ENCODE results near the gene YPEL1. TPM values are rescaled to one million over a fixed set of nuclear protein-coding genes. Genes with fewer than 3 reads are reported as not detected.

YPEL1 gene
- total RNA-seq, 4 donors from 2014 or later = 2.3 to 13.7 (median 7.6) TPM

GRCh38 chr22:21697021-21697771 lies 38.4 kb downstream of the YPEL1 start:
- Histone ChIP-seq H3K27ac (peak overlapping the region; percentile 63 to 70), H3K36me3 (no peaks in the 10 kb centered on the region)

GRCh38 chr22:21696115-21696514 lies 39.5 kb downstream of the YPEL1 start:
- no peak overlapping the region for H3K4me3 ChIP-seq
- TF ChIP-seq POLR2A (IDR thresholded peaks at IDR 0.05) (no peak), CTCF (IDR thresholded peaks at IDR 0.05) (no peak)
- no peaks in the 10 kb centered on the region for H3K27me3 ChIP-seq
- H3K36me3 ChIP-seq = no peaks in the 10 kb centered on the region
- peaks cover 0 to 8% of the 10 kb centered on the region in 2 donors for H3K4me1 ChIP-seq
- no peak overlapping the region for H3K27ac ChIP-seq
- intact Hi-C loops (cut with DNase I; ENCODE audit: low total_unique reads) = no loop called here
- no peaks in the 10 kb centered on the region for H3K9me3 ChIP-seq
- DNase-seq = no peak

More at GRCh38 chr22:21697021-21697771, 38.4 kb downstream of the YPEL1 start:
- Histone ChIP-seq H3K27me3 (no peaks in the 10 kb centered on the region), H3K4me3 (no peak overlapping the region), H3K9me3 (no peaks in the 10 kb centered on the region), H3K4me1 (peaks cover 0 to 8% of the 10 kb centered on the region in 2 donors)
- TF ChIP-seq CTCF (IDR thresholded peaks at IDR 0.05) = no peak
- no peak for TF ChIP-seq POLR2A (IDR thresholded peaks at IDR 0.05)
- intact Hi-C loops (cut with DNase I; ENCODE audit: low total_unique reads) = no loop called here
- DNase-seq = no peak

- no peak for DNase-seq
- Histone ChIP-seq H3K27ac (no peak overlapping the region), H3K36me3 (no peaks in the 10 kb centered on the region), H3K9me3 (no peaks in the 10 kb centered on the region), H3K4me1 (peaks cover 0 to 8% of the 10 kb centered on the region in 2 donors), H3K4me3 (no peak overlapping the region), H3K27me3 (no peaks in the 10 kb centered on the region)
- intact Hi-C loops (cut with DNase I; ENCODE audit: low total_unique reads) = no loop called here
- TF ChIP-seq POLR2A (IDR thresholded peaks at IDR 0.05) = no peak
Observed at GRCh38 chr22:21695430-21696085, 40.0 kb downstream of the YPEL1 start.

DNA sequence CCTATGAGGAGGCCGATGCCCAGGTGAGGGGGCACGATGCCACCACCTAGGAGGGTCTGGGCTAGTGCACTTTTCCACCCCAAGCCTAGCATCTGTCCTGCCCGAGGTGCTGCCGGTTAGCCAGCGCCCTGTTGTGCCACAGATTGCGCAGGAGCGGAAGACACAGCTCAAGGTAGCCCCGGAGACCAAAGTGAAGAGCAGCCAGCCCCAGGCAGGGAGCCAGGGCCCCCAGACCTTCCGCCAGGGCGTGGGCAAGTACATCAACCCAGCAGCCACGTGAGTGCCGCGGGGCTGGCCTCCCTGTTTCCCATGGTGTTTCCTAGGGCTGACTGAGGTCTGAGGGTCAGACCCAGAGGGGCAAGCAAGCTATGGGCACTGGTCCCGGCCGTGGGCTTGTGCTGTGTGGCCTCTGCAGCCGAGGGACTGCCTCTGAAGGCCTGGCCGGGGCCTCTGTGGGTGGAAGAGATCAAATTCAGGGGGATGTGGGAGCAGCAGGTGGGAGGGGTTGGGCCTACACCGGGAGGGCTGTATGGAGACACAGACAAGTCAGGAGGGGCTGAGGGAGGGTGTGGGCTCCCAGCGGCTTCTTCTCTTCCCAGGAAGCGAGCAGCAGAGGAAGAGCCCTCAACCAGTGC lies 40.7 kb downstream of the YPEL1 start:
- intact Hi-C loops (cut with DNase I; ENCODE audit: low total_unique reads) = no loop called here
- DNase-seq = no peak
- no peak overlapping the region for H3K27ac ChIP-seq
- H3K27me3 ChIP-seq = no peaks in the 10 kb centered on the region
- H3K4me3 ChIP-seq = no peak overlapping the region
- no peaks in the 10 kb centered on the region for H3K9me3 ChIP-seq
- TF ChIP-seq CTCF (IDR thresholded peaks at IDR 0.05) (no peak), POLR2A (IDR thresholded peaks at IDR 0.05) (no peak)
- peaks cover 0 to 8% of the 10 kb centered on the region in 2 donors for H3K4me1 ChIP-seq
- H3K36me3 ChIP-seq = no peaks in the 10 kb centered on the region

DNA sequence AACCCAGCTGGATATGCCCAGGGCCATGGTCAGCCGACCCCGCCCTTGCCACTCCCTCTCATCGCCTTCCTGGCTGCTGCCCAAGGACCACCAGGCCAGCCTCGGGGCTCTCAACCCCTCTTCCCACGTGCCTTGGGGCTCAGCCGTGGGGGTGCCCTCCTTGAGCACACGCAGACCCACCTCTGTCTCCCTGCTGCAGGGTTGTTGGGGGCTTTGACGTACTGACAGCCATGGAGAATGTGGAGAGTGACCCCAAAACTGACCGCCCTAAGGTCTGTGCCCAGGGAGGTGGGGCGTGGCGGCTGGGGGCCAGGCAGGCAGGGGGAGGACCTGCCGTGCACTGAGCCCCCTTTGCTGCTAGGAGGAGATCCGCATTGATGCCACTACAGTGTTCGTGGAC lies 41.2 kb downstream of the YPEL1 start:
- no peak for DNase-seq
- intact Hi-C loops (cut with DNase I; ENCODE audit: low total_unique reads) = no loop called here

More for the DNA sequence above, 41.2 kb downstream of the YPEL1 start:
- H3K4me1 ChIP-seq = peaks cover 0 to 6% of the 10 kb centered on the region in 2 donors
- H3K27me3 ChIP-seq = no peaks in the 10 kb centered on the region
- TF ChIP-seq POLR2A (IDR thresholded peaks at IDR 0.05) (no peak), CTCF (IDR thresholded peaks at IDR 0.05) (no peak)
- H3K36me3 ChIP-seq = no peaks in the 10 kb centered on the region
- H3K27ac ChIP-seq = no peak overlapping the region
- no peak overlapping the region for H3K4me3 ChIP-seq
- no peaks in the 10 kb centered on the region for H3K9me3 ChIP-seq

All from uterus (tissue), 4 donors.